Body of pancreas (tissue), 4 donors: ENCODE measurements around the gene ABHD16A. TPM values are rescaled to one million over a fixed set of nuclear protein-coding genes. Genes with fewer than 3 reads are reported as not detected.

ENCODE experiments used
- ATAC-seq: fragments of 150-250 bp; one replicate; pipeline ENCODE4 v1.9.1; 2016
- DNase-seq, 4 donors: peaks; one replicate each; pipeline ENCODE4 v3.0.0-alpha.2; 2019
- H3K27ac ChIP-seq, 4 donors: fragments of 200-600 bp; sonication (generic); 1 replicate in 3 of 4; 2 replicates in 1 of 4; pipeline versions ENCODE4 v1.5.1 to v1.6.1; 2016 to 2019; ENCODE audit warnings: mild to moderate bottlenecking in 1 of 4, mixed read lengths in 1 of 4, moderate library complexity in 1 of 4
- H3K27me3 ChIP-seq, 2 donors: fragments of 200-600 bp; sonication (generic); one replicate each; pipeline ENCODE4 v1.6.0; 2016; ENCODE audit warnings: mild to moderate bottlenecking in 1 of 2
- H3K36me3 ChIP-seq, 2 donors: fragments of 200-600 bp; sonication (generic); replicated peaks in 1 of 2; 2 replicates each; pipeline ENCODE4 v1.5.1; 2016; ENCODE audit warnings: low read depth in 2 of 2; ENCODE audit not compliant: insufficient read depth in 1 of 2
- H3K4me1 ChIP-seq: fragments of 200-600 bp; sonication (generic); one replicate; pipeline ENCODE4 v1.6.0; 2016
- H3K4me3 ChIP-seq, 2 donors: fragments of 200-600 bp; sonication (generic); 1 replicate in 1 of 2; 2 replicates in 1 of 2; pipeline ENCODE4 v1.5.1; 2016 to 2019
- H3K9me3 ChIP-seq, 3 donors: fragments of 200-600 bp; sonication (generic); 1 replicate in 2 of 3; 2 replicates in 1 of 3; pipeline ENCODE4 v1.5.1; 2016
- POLR2A ChIP-seq, 3 donors: fragments of 450-650 bp; IDR thresholded peaks; one replicate each; pipeline ENCODE4 v1.6.1; 2016; ENCODE audit warnings: antibody characterized with exemption in 3 of 3, mild to moderate bottlenecking in 2 of 3
- WGBS, 2 donors: methylation state at CpG; one replicate each; pipeline ENCODE4 v1.1.5; 2017; 5-methylcytosine and 5-hydroxymethylcytosine counted together
- intact Hi-C: fragments of 100-400 bp; cut with DNase I; formaldehyde crosslinking; loops from one replicate; pipeline ENCODE4 v1.15.1; 2023
- total RNA-seq, 2 donors: library from RNA; depleted of rRNA; stranded (reverse); fragments of >200 nt; gene quantifications; one replicate each; pipeline ENCODE4 v1.1.0, GENCODE V29; 2016
- TF ChIP-seq, protein P1 (sequence below), 7 experiments: fragments of 450-650 bp in 4 of 7; fragments of 200-600 bp in 3 of 7; sonication (generic) in 3 of 7; IDR thresholded peaks; one replicate each; pipeline ENCODE4 v1.5.1; 2016 to 2019; ENCODE audit warnings: antibody characterized with exemption in 7 of 7

Gene ABHD16A
- total RNA-seq, 2 donors from 2014 or later = 24.7 to 38.1 TPM

GRCh38 chr6:31677955-31678354 lies 25.2 kb downstream of the ABHD16A start:
- no peaks in the 10 kb centered on the region for H3K36me3 ChIP-seq
- peaks cover 22% of the 10 kb centered on the region for H3K4me1 ChIP-seq
- H3K27me3 ChIP-seq = no peaks in the 10 kb centered on the region
- no peak for ATAC-seq
- H3K4me3 ChIP-seq = no peak overlapping the region
- WGBS, 2 donors = 64 to 70% methylated on average over 8 of the region's 8 CpGs
- no peaks in the 10 kb centered on the region for H3K9me3 ChIP-seq
- intact Hi-C loops = no loop called here
- no peak overlapping the region for H3K27ac ChIP-seq
- TF ChIP-seq, protein P1, sequence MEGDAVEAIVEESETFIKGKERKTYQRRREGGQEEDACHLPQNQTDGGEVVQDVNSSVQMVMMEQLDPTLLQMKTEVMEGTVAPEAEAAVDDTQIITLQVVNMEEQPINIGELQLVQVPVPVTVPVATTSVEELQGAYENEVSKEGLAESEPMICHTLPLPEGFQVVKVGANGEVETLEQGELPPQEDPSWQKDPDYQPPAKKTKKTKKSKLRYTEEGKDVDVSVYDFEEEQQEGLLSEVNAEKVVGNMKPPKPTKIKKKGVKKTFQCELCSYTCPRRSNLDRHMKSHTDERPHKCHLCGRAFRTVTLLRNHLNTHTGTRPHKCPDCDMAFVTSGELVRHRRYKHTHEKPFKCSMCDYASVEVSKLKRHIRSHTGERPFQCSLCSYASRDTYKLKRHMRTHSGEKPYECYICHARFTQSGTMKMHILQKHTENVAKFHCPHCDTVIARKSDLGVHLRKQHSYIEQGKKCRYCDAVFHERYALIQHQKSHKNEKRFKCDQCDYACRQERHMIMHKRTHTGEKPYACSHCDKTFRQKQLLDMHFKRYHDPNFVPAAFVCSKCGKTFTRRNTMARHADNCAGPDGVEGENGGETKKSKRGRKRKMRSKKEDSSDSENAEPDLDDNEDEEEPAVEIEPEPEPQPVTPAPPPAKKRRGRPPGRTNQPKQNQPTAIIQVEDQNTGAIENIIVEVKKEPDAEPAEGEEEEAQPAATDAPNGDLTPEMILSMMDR (IDR thresholded peaks at IDR 0.05) = no peak
- TF ChIP-seq POLR2A (IDR thresholded peaks at IDR 0.05) = no peak
- DNase-seq = no peak

DNA sequence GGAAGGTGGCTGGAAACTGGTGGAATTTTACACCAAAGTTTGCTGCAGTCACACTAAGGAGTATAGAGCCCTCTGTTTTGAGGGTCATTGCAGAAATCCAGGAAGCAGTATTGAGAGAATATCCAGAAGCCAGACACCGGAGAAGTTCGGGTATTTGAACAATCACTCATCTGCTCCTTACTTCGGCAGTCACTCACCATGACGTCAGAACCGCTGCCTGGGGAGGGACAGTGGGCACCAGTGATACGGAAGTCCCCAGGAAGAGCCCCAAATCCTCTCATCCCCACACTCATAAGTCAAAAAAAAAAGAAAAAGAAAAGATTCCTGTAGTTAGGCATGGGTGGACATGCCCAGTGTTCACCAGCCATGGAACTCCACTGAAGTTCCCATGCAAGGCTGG lies 26.2 kb downstream of the ABHD16A start:
- 66 to 73% methylated on average over 6 of the region's 6 CpGs for WGBS, 2 donors
- ATAC-seq (no peak), DNase-seq (no peak)
- Histone ChIP-seq H3K4me1 (peaks cover 17% of the 10 kb centered on the region), H3K36me3 (peaks cover 0 to 3% of the 10 kb centered on the region in 2 donors), H3K27ac (no peak overlapping the region), H3K9me3 (no peaks in the 10 kb centered on the region), H3K27me3 (no peaks in the 10 kb centered on the region), H3K4me3 (no peak overlapping the region)
- intact Hi-C loops = no loop called here
- TF ChIP-seq POLR2A (IDR thresholded peaks at IDR 0.05) = no peak
- TF ChIP-seq, protein P1 (IDR thresholded peaks at IDR 0.05) = no peak

DNA sequence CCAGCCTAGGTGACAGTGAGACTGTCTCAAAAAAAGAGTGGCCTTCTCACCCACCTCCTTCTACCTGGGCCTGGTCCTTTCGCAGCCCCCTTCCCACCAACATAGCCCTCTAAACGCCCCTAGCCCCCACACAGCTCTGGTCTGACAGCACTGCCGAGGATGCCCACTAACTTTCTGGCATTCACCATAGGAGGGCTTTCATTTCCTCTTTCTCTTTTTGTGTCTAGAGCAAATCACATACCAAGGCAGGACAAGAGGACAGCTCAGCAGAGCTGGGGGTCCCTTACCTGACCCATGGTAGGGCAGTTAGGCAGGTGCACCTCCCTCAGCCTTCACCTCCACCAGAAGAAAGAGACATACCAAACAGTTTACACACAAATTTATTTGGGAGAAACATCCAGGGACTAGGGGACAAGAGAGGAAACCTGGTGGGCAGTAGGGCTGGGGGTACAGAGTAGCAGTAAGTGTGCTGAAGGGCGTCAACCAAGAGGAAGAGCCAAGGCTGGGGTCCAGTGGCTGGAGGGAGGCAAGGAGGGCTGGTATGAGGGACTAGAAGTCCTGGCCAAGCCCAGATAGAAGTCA lies 26.7 kb downstream of the ABHD16A start:
- Histone ChIP-seq H3K4me1 (peaks cover 12% of the 10 kb centered on the region), H3K27ac (no peak overlapping the region), H3K27me3 (no peaks in the 10 kb centered on the region), H3K9me3 (no peaks in the 10 kb centered on the region), H3K4me3 (no peak overlapping the region), H3K36me3 (peaks cover 0 to 5% of the 10 kb centered on the region in 2 donors)
- no peak for DNase-seq
- ATAC-seq = no peak
- WGBS, 2 donors = 81 to 89% methylated on average over 4 of the region's 4 CpGs
- no peak for TF ChIP-seq POLR2A (IDR thresholded peaks at IDR 0.05)
- TF ChIP-seq, protein P1 (IDR thresholded peaks at IDR 0.05) = no peak
- intact Hi-C loops = no loop called here

DNA sequence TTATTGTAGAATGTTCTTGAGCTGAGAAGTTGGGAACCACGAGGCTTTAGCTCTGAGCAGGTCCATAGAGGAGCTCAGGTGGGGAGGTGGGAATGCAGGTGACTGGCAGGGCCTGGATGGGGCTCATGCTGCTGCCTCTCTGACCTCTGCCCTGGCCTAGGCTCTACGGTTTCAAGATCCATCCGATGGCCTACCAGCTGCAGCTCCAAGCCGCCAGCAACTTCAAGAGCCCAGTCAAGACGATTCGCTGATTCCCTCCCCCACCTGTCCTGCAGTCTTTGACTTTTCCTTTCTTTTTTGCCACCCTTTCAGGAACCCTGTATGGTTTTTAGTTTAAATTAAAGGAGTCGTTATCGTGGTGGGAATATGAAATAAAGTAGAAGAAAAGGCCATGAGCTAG lies 33.4 kb downstream of the ABHD16A start, which contains the start of gene LY6G5B:
LY6G5B (plus strand) TSS at position 301 of the 400 bp plus-strand sequence. CDS start 975 bp downstream, outside the sequence.
- H3K27ac ChIP-seq = no peak within 1 kb of the TSS
- peaks cover 6 to 33% of the 10 kb centered on the region in 2 donors for H3K36me3 ChIP-seq
- H3K4me1 ChIP-seq = peaks cover 23% of the 10 kb centered on the region
- intact Hi-C loops = no loop called here
- H3K4me3 ChIP-seq = no peak within 1 kb of the TSS
- H3K27me3 ChIP-seq = no peaks in the 10 kb centered on the region
- DNase-seq (no peak), ATAC-seq (no peak)
- H3K9me3 ChIP-seq = no peaks in the 10 kb centered on the region
- 70 to 73% methylated on average over 8 of the region's 8 CpGs for WGBS, 2 donors
- TF ChIP-seq POLR2A (IDR thresholded peaks at IDR 0.05) = no peak
- TF ChIP-seq, protein P1 (IDR thresholded peaks at IDR 0.05) = no peak
